Liver (tissue), 9 donors: Measurements from ENCODE around the gene BNC2. TPM values are rescaled to one million over a fixed set of nuclear protein-coding genes. Genes with fewer than 3 reads are reported as not detected.
A peak's percentile ranks its signal among the peaks of the same experiment; 100 is the strongest.

ENCODE experiments used
- DNase-seq: peaks from one replicate; pipeline ENCODE4 v3.0.0-alpha.2; 2017; ENCODE audit warnings: low spot score
- H3K27ac ChIP-seq, 2 donors: one replicate each; pipeline ENCODE4 v1.7.0; 2013; ENCODE audit warnings: inconsistent platforms in 2 of 2, low read length in 2 of 2, control low read depth in 1 of 2, low read depth in 1 of 2, mild to moderate bottlenecking in 1 of 2
- H3K27me3 ChIP-seq, 4 donors: one replicate each; pipeline versions ENCODE4 v1.6.1 to v1.7.0; 2013; ENCODE audit warnings: low read length in 3 of 4, inconsistent platforms in 1 of 4, mild to moderate bottlenecking in 1 of 4, moderate library complexity in 1 of 4; ENCODE audit not compliant: control insufficient read depth in 4 of 4, insufficient read depth in 4 of 4
- H3K36me3 ChIP-seq, 4 donors: one replicate each; pipeline versions ENCODE4 v1.6.1 to v1.7.0; 2013; ENCODE audit warnings: low read length in 3 of 4, mild to moderate bottlenecking in 3 of 4, low read depth in 1 of 4, moderate library complexity in 1 of 4; ENCODE audit not compliant: control insufficient read depth in 4 of 4, insufficient read depth in 3 of 4
- H3K4me1 ChIP-seq, 4 donors: one replicate each; pipeline versions ENCODE4 v1.6.1 to v1.7.0; 2013; ENCODE audit warnings: low read length in 3 of 4, mild to moderate bottlenecking in 3 of 4, moderate library complexity in 1 of 4; ENCODE audit not compliant: control insufficient read depth in 4 of 4, insufficient read depth in 4 of 4
- H3K4me3 ChIP-seq, 3 donors: one replicate each; pipeline versions ENCODE4 v1.6.1 to v1.7.0; 2013; ENCODE audit warnings: low read length in 3 of 3, control low read depth in 1 of 3, low read depth in 1 of 3, mild to moderate bottlenecking in 1 of 3
- H3K9ac ChIP-seq, 2 donors: one replicate each; pipeline ENCODE4 v1.7.0; 2013; ENCODE audit warnings: low read length in 2 of 2, mild to moderate bottlenecking in 2 of 2, moderate library complexity in 2 of 2, control low read depth in 1 of 2, low read depth in 1 of 2
- H3K9me3 ChIP-seq, 4 donors: one replicate each; pipeline versions ENCODE4 v1.6.1 to v1.7.0; 2013; ENCODE audit warnings: low read length in 3 of 4; ENCODE audit not compliant: control insufficient read depth in 4 of 4
- ATF3 ChIP-seq: IDR thresholded peaks from 2 replicates; pipeline ENCODE4 v1.6.1; 2016; ENCODE audit warnings: antibody characterized with exemption
- CTCF ChIP-seq: fragments of 150-350 bp; IDR thresholded peaks from 2 replicates; pipeline ENCODE4 v1.5.1; 2017; ENCODE audit warnings: improper control_type of control experiment, low read depth, low read length; ENCODE audit not compliant: missing input control
- EGR1 ChIP-seq, 2 donors: IDR thresholded peaks; 2 replicates each; pipeline ENCODE4 v1.6.1; 2016 to 2018; ENCODE audit warnings: antibody characterized with exemption in 2 of 2, low read depth in 2 of 2
- FOXA1 ChIP-seq: IDR thresholded peaks from 2 replicates; pipeline ENCODE4 v1.6.1; 2016; ENCODE audit warnings: antibody characterized with exemption
- FOXA2 ChIP-seq: IDR thresholded peaks from 2 replicates; pipeline ENCODE4 v1.6.1; 2016; ENCODE audit warnings: antibody characterized with exemption
- GABPA ChIP-seq, 2 donors: IDR thresholded peaks in 1 of 2; conservative IDR thresholded peaks in 1 of 2; 2 replicates each; pipeline ENCODE4 v1.6.1; 2016; ENCODE audit warnings: antibody characterized with exemption in 2 of 2, mild to moderate bottlenecking in 1 of 2, moderate library complexity in 1 of 2
- HNF4A ChIP-seq, 2 donors: conservative IDR thresholded peaks; 2 replicates each; pipeline ENCODE4 v1.6.1; 2016; ENCODE audit warnings: antibody characterized with exemption in 2 of 2, mild to moderate bottlenecking in 2 of 2
- HNF4G ChIP-seq: IDR thresholded peaks from 2 replicates; pipeline ENCODE4 v1.6.1; 2016; ENCODE audit warnings: antibody characterized with exemption
- JUND ChIP-seq, 2 donors: IDR thresholded peaks; 2 replicates each; pipeline ENCODE4 v1.6.1; 2016; ENCODE audit warnings: antibody characterized with exemption in 2 of 2
- MAX ChIP-seq: IDR thresholded peaks from 2 replicates; pipeline ENCODE4 v1.6.1; 2016; ENCODE audit warnings: antibody characterized with exemption
- NR2F2 ChIP-seq: IDR thresholded peaks from 2 replicates; pipeline ENCODE4 v1.6.1; 2016; ENCODE audit warnings: antibody characterized with exemption
- RAD21 ChIP-seq, 2 donors: IDR thresholded peaks; 2 replicates each; pipeline ENCODE4 v1.6.1; 2016; ENCODE audit warnings: antibody characterized with exemption in 2 of 2, mild to moderate bottlenecking in 2 of 2
- RXRA ChIP-seq, 2 donors: IDR thresholded peaks; 2 replicates each; pipeline ENCODE4 v1.6.1; 2017 to 2018; ENCODE audit warnings: antibody characterized with exemption in 2 of 2, mild to moderate bottlenecking in 1 of 2
- SP1 ChIP-seq: IDR thresholded peaks from 2 replicates; pipeline ENCODE4 v1.6.1; 2018; ENCODE audit warnings: antibody characterized with exemption, mild to moderate bottlenecking
- TAF1 ChIP-seq: conservative IDR thresholded peaks from 2 replicates; pipeline ENCODE4 v1.6.1; 2016; ENCODE audit warnings: antibody characterized with exemption, mild to moderate bottlenecking
- YY1 ChIP-seq: IDR thresholded peaks from 2 replicates; pipeline ENCODE4 v1.6.1; 2016; ENCODE audit warnings: antibody characterized with exemption, mild to moderate bottlenecking
- ZBTB33 ChIP-seq: IDR thresholded peaks from 2 replicates; pipeline ENCODE4 v1.6.1; 2016; ENCODE audit warnings: antibody characterized with exemption
- WGBS: extraction: QIAGEN DNeasy Blood & Tissue Kit; methylation state at CpG from one replicate; pipeline ENCODE4 v1.1.7; 2013; 5-methylcytosine and 5-hydroxymethylcytosine counted together
- polyA plus RNA-seq, 2 donors: library from polyadenylated mRNA; stranded (reverse) in 1 of 2; unstranded in 1 of 2; fragments of 200-250 nt in 1 of 2; fragments of >200 nt in 1 of 2; fragmentation: Nextera tagmentation in 1 of 2; extraction: Ambion mirVana in 1 of 2; gene quantifications; one replicate each; pipeline versions ENCODE4 v1.2.1 to v1.2.3, GENCODE V29; 2013 to 2015
- total RNA-seq, 2 donors: library from RNA; depleted of rRNA; stranded (reverse); fragments of >200 nt; gene quantifications; one replicate each; pipeline ENCODE4 v1.2.3, GENCODE V29; 2014
- TF ChIP-seq, protein P1 (sequence below): IDR thresholded peaks from 2 replicates; pipeline ENCODE4 v1.6.1; 2016; ENCODE audit warnings: antibody characterized with exemption, mild to moderate bottlenecking
- donor health status: healthy.
- donor health status: healthy.
- donor health status: healthy.
- donor health status: healthy.
- donor health status: healthy.

The BNC2 gene
- total and polyA plus RNA-seq, 4 donors: 0.07 to 0.67 (median 0.08) TPM

- no peak for TF ChIP-seq RXRA (IDR thresholded peaks at IDR 0.05)
Measured at GRCh38 chr9:16834817-16835216, 35.7 kb downstream of the BNC2 start (continued).

DNA sequence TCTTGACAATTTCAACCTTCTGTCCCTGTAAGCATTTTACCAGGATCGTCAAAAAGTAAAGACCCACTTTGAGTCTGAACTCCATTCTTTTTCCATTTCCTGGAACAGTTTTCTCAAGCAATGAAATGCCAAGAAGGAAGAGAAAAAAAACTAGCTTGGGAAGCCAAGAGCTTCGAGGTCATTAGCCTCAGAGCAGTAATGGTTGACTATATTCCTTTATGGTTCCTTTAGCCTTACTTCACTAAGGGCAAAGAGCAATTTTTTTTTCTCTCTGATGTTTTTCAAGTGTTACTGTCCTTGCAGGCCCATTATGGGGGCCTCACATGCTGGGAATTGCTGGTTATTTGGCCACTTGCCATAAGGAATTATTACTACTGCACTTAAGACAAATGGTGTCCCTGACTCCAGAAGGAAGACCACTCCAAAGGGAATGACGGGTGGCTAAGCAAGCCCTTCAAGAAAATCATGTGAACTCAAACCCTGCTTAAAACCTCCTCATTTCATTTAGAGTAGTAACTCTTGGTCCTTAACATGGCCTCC, 37.1 kb downstream of the BNC2 start:
- no peak overlapping the region for H3K9ac ChIP-seq
- no peak for DNase-seq
- WGBS: 80% methylated on average over 3 of the region's 3 CpGs
- no peak overlapping the region for H3K27ac ChIP-seq
- TF ChIP-seq YY1: no peak
- TF ChIP-seq RXRA (IDR thresholded peaks at IDR 0.05): peak; percentile 32 to 37
- no peak for TF ChIP-seq FOXA1
- peaks cover 0 to 4% (median 1%) of the 10 kb centered on the region in 4 donors for H3K4me1 ChIP-seq
- no peaks in the 10 kb centered on the region for H3K36me3 ChIP-seq
- peaks cover 0 to 2% (median 0%) of the 10 kb centered on the region in 4 donors for H3K9me3 ChIP-seq
- H3K4me3 ChIP-seq: no peak overlapping the region
- H3K27me3 ChIP-seq: peaks cover 0 to 5% (median 1%) of the 10 kb centered on the region in 4 donors

DNA sequence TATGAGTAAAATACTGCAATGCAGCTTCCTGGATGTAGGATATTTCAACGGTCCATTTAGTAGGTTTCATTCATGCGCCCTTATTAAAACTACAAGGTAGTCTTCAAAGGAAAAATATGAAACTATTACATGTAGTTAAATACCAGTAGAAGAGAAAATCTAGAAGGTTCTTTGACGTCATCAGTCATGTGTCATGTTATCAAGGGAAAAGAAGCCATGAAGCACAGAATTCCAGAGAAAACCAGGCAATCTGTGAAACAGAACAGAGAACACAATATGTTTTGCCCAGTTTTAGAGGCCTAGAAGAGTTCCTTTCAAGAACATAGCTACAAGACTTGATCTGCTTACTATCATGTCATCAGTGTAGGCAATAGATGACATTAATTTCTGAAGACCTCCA, 38.4 kb downstream of the BNC2 start:
- no peak for DNase-seq
- Histone ChIP-seq H3K4me3 (no peak overlapping the region), H3K9ac (no peak overlapping the region), H3K4me1 (peaks cover 0 to 4% (median 1%) of the 10 kb centered on the region in 4 donors), H3K27ac (no peak overlapping the region), H3K9me3 (peaks cover 0 to 2% (median 0%) of the 10 kb centered on the region in 4 donors), H3K27me3 (peaks cover 0 to 5% (median 1%) of the 10 kb centered on the region in 4 donors), H3K36me3 (no peaks in the 10 kb centered on the region)
- WGBS: 87% methylated on average over 3 of the region's 3 CpGs
- TF ChIP-seq RAD21 (IDR thresholded peaks at IDR 0.05): no peak

DNA sequence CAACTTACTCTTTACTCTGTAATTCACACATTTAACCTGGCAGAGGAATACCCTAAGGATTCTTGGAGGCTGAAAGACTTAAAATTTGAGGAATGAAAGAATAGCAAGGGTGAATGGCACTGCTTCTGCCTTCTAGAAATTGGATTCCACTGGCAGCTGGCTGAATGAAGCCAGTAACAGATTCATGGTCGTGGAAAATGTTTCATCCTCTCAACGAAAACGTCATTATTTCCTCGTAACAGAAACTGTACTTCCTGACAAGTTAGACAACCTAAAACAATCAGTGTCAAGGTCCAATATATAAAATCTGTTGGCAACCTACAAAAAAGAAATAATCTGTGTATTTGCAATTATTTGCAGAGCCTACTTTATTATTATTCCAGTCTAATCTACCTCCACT, 39.7 kb downstream of the BNC2 start:
- Histone ChIP-seq H3K36me3 (no peaks in the 10 kb centered on the region), H3K27me3 (peaks cover 0 to 5% (median 1%) of the 10 kb centered on the region in 4 donors), H3K4me1 (peaks cover 0 to 4% (median 1%) of the 10 kb centered on the region in 4 donors), H3K27ac (no peak overlapping the region), H3K9me3 (peaks cover 0 to 2% (median 0%) of the 10 kb centered on the region in 4 donors), H3K4me3 (no peak overlapping the region), H3K9ac (no peak overlapping the region)
- DNase-seq: no peak
- TF ChIP-seq ATF3: no peak
- TF ChIP-seq, protein P1, sequence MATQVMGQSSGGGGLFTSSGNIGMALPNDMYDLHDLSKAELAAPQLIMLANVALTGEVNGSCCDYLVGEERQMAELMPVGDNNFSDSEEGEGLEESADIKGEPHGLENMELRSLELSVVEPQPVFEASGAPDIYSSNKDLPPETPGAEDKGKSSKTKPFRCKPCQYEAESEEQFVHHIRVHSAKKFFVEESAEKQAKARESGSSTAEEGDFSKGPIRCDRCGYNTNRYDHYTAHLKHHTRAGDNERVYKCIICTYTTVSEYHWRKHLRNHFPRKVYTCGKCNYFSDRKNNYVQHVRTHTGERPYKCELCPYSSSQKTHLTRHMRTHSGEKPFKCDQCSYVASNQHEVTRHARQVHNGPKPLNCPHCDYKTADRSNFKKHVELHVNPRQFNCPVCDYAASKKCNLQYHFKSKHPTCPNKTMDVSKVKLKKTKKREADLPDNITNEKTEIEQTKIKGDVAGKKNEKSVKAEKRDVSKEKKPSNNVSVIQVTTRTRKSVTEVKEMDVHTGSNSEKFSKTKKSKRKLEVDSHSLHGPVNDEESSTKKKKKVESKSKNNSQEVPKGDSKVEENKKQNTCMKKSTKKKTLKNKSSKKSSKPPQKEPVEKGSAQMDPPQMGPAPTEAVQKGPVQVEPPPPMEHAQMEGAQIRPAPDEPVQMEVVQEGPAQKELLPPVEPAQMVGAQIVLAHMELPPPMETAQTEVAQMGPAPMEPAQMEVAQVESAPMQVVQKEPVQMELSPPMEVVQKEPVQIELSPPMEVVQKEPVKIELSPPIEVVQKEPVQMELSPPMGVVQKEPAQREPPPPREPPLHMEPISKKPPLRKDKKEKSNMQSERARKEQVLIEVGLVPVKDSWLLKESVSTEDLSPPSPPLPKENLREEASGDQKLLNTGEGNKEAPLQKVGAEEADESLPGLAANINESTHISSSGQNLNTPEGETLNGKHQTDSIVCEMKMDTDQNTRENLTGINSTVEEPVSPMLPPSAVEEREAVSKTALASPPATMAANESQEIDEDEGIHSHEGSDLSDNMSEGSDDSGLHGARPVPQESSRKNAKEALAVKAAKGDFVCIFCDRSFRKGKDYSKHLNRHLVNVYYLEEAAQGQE: no peak
- no peak for TF ChIP-seq MAX
- TF ChIP-seq NR2F2: no peak
- no peak for TF ChIP-seq YY1
- TF ChIP-seq TAF1: no peak
- TF ChIP-seq EGR1 (IDR thresholded peaks at IDR 0.05; ENCODE audit: low read depth in 2 of 2): no peak
- no peak for TF ChIP-seq RAD21 (IDR thresholded peaks at IDR 0.05)
- TF ChIP-seq FOXA2: no peak
- TF ChIP-seq HNF4A (conservative IDR thresholded peaks at IDR 0.05): no peak
- no peak for TF ChIP-seq JUND (IDR thresholded peaks at IDR 0.05)
- no peak for TF ChIP-seq GABPA (IDR thresholded peaks at IDR 0.05 in 1 of 2, conservative IDR thresholded peaks at IDR 0.05 in 1 of 2)
- TF ChIP-seq RXRA (IDR thresholded peaks at IDR 0.05): no peak
- no peak for TF ChIP-seq CTCF
- TF ChIP-seq HNF4G: no peak
- TF ChIP-seq SP1: no peak
- no peak for TF ChIP-seq FOXA1
- TF ChIP-seq ZBTB33: no peak
- WGBS: 72% methylated on average over 4 of the region's 4 CpGs
